EH (cell line): ENCODE data around the gene UGT1A1.
"Not testable (repeated sequence)": the region's sequence is repeated elsewhere in the genome, so short reads cannot be mapped to it uniquely, and the experiment has no call there.

Experiments used
- DNase-seq: peaks from one replicate; pipeline ENCODE4 v3.0.0-alpha.2; 2015; ENCODE audit warnings: low read depth

The UGT1A1 gene

GRCh38 chr2:233760043-233760442, at the start of gene UGT1A1:
UGT1A1 (plus strand) TSS chr2:233760270; CDS start chr2:233760288, 18 bp downstream.
- no peak for DNase-seq

GRCh38 chr2:233711312-233712008, 48.6 kb upstream of the UGT1A1 start:
- peak; percentile 88 for DNase-seq

GRCh38 chr2:233712611-233713261, 47.3 kb upstream of the UGT1A1 start, which contains the start of gene UGT1A5:
UGT1A5 (plus strand) TSS chr2:233712907; CDS start chr2:233712992, 85 bp downstream.
- no peak for DNase-seq

- DNase-seq = no peak
Measured at GRCh38 chr2:233713262-233713615, 46.8 kb upstream of the UGT1A1 start.

- DNase-seq = no peak
Measured at GRCh38 chr2:233714121-233714520, 45.9 kb upstream of the UGT1A1 start.

DNA sequence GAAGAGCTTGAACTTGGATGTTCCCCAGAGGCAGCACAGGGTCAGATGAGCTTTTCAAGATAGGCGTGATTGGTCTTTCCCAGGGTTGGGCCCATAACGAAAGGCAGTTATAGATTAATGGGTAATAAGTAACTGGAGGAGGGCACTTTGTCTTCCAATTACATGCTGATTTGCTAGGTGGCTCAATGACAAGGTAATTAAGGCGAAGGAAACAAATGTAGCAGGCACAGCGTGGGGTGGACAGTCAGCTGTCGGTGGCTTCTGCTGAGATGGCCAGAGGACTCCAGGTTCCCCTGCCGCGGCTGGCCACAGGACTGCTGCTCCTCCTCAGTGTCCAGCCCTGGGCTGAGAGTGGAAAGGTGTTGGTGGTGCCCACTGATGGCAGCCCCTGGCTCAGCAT, 41.5 kb upstream of the UGT1A1 start, which contains the start of gene UGT1A4:
TSS of gene UGT1A4 (plus strand) at position 185 of the 400 bp plus-strand sequence. CDS start at position 270, 85 bp downstream.
- DNase-seq = no peak

DNA sequence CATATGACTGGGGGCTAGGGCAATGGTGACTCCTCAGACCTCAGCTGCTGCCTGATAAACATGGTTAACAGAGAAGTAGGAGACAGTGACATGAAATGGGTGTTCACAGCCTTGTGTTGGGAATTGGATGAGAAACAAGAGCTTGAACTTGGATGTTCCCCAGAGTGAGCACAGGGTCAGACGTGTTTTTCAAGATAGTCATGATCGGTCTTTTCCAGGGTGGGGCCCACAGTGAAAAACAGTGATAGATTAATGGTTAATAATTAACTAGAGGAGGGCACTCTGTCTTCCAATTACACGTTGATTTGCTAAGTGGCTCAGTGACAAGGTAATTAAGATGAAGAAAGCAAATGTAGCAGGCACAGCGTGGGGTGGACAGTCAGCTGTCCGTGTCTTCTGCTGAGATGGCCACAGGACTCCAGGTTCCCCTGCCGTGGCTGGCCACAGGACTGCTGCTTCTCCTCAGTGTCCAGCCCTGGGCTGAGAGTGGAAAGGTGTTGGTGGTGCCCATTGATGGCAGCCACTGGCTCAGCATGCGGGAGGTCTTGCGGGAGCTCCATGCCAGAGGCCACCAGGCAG, 31.3 kb upstream of the UGT1A1 start, which contains the start of gene UGT1A3:
TSS of gene UGT1A3 (plus strand) at position 320 of the 579 bp plus-strand sequence. CDS start at position 405, 85 bp downstream.
- no peak for DNase-seq

DNA sequence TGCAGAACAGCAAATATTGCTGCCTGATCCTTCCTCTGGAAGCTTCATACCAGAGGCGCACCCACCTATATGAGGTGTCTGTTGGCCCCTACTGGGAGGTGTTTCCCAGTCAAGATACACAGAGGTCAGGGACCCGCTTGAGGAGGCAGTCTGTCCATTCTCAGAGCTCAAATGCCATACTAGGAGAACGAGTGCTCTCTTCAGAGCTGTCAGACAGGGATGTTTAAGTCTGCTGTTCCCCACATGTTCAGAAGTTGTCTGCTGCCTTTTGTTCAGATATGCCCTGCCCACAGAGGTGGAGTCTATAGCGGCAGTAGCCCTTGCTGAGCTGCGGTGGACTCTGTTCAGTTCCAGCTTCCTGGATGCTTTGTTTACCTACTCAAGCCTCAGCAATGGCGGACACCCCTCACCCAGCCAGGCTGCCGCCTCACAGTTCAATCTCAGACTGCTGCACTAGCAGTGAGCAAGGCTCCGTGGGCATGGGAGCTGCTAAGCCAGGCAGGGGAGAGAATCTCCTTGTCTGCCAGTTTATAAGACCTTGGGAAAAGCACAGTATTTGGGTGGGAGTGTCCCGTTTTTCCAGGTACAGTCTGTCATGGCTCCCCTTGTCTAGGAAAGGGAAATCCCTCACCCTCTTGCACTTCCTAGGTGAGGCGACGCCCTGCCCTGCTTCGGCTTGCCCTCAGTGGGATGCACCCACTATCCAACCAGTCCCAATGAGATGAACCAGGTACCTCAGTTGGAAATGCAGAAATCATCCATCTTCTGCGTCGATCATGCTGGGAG, 23.0 kb upstream of the UGT1A1 start:
- DNase-seq = not testable (repeated sequence)

GRCh38 chr2:233740870-233741269, 19.2 kb upstream of the UGT1A1 start:
- no peak for DNase-seq

GRCh38 chr2:233743464-233744259, 16.4 kb upstream of the UGT1A1 start:
- no peak for DNase-seq

- no peak for DNase-seq
Measured at GRCh38 chr2:233745073-233745755, 14.9 kb upstream of the UGT1A1 start.

DNA sequence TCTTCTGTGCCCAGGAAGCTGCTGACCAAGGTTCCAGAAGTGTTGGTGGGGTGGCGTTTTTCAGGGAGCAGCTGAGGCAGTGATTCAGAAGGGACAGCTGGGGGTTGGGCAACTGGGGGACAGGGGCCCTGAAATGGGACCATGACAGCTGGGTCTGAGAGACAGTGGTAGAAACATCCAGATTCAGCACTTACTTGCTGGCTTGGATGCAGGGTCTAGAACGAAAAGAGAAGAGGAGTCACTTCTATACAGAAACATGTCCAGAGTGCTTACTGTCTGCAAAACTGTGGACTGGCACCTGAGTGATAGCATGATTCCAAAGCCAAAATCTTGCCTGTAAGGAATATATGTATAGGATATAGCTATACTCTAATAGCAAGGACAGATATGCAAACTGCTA, 14.2 kb upstream of the UGT1A1 start:
- not testable (repeated sequence) for DNase-seq

- DNase-seq = peak; percentile 22
Measured at GRCh38 chr2:233746475-233747282, 13.4 kb upstream of the UGT1A1 start.

- no peak for DNase-seq
Measured at GRCh38 chr2:233747283-233747544, 12.9 kb upstream of the UGT1A1 start.

GRCh38 chr2:233750689-233751088, 9.4 kb upstream of the UGT1A1 start:
- not testable (repeated sequence) for DNase-seq

DNA sequence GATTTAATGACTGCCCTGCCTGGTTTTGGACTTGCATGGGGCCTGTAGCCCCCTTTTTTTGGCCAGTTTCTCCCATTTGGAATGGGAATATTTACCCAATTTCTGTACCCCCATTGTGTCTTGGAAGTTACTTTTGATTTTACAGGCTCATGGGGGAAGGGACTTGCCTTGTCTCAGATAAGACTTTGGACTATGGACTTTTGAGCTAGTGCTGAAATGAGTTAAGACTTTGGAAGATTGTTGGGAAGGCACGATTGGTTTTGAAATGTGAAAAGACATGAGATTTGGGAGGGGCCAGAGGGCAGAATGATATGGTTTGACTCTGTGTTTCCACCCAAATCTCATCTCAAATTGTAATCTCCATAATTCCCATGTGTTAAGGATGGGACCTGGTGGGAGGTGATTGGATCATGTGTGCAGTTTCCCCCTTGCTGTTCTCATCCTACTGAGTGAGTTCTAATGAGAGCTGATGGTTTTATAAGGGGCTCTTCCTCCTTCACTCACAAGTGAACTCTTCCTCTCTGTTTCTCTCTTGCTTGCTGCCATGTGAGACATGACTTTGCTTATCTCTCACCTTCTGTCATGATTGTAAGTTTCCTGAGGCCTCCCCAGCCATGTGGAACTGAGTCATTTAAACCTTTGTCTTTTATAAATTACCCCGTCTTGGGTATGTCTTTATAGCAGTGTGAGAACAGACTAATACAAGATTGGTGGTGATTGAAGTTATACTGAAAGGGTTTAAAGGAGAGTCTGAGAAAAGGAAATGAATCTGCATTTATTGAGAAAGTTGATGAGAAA, 8.7 kb upstream of the UGT1A1 start:
- DNase-seq = not testable (repeated sequence)

DNA sequence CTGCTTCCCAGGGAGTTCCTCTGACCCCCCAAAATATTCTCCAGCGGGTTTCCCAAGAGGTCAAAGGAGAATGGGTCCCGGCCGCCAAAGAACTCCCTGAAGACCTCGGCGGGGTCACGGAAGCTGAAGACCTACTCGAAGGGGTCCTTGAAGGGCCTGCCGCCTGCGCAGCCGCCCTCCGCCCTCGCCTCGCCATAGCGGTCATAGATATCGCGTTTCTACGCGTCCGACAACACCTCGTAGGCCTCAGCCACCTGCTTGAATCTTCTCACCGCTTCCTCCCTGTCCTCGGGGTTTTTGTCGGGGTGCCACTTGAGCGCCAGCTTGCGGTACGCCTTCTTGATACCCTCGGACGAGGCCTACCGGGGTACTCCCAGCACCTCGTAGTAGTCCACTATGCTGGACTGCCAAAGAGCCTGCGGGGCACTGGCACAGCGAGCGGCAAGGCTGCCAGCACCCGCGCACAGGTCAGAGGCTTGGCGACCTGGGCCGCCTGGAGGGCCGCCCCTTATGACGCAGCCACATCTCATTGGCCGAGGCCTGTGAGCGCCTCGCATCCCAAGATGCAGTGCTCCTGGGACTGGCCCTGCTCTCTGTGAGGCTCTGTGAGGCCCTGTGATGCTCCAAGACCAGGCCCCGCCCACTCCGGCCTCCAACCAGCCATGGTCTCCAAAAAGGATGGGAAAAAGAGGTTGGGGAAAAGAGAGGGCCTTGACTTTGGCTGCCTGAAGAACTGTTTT, 5.0 kb upstream of the UGT1A1 start:
- DNase-seq = no peak

DNA sequence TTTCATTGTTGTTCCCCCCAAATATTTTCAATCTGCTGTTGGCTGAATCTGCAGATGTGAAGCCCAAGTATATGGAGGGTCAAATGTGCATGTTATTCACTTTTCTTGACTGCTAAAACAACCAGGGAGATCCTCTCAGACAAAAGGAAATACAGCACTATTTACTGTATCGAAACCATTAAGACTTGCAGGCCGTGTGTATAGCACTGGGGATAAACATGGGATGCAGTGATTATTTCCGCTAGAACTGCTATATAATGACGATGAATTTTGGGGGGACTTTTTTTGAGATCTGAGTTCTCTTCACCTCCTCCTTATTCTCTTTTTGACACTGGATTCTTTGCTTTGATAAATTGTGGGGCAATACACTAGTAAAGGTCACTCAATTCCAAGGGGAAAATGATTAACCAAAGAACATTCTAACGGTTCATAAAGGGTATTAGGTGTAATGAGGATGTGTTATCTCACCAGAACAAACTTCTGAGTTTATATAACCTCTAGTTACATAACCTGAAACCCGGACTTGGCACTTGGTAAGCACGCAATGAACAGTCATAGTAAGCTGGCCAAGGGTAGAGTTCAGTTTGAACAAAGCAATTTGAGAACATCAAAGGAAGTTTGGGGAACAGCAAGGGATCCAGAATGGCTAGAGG, 3.5 kb upstream of the UGT1A1 start:
- no peak for DNase-seq
